Measurements from ENCODE around the gene FBXW7. TPM values are rescaled to one million over a fixed set of nuclear protein-coding genes. Genes with fewer than 3 reads are reported as not detected.

FBXW7 gene
- polyA plus RNA-seq, 1 of the 3 experiments (the other 2 are of a cell fraction), result 7.7 TPM

Small RNA genes within 50 kb of the gene (small RNA-seq; reads per million reads assigned to genes)
- 0 to 2.9 (median 0) reads per million in 7 experiments for gene MIR3140

Other genes with a start within 250 kb of the FBXW7 start
- 0.58 and 0.62 TPM in 2 replicates for gene TMEM154, start 143.9 kb upstream of the FBXW7 start, polyA plus RNA-seq (2012; rRNA removed)
- 0.13 and 0.28 TPM in 2 replicates for gene TIGD4, start 243.6 kb upstream of the FBXW7 start, polyA plus RNA-seq (2012; rRNA removed)
- 15.7 and 17.4 TPM in 2 replicates for gene ARFIP1, start 243.9 kb upstream of the FBXW7 start, polyA plus RNA-seq (2012; rRNA removed)